Measurements from ENCODE around the gene CALU. TPM values are rescaled to one million over a fixed set of nuclear protein-coding genes. Genes with fewer than 3 reads are reported as not detected.

Gene CALU
- total and polyA plus RNA-seq, 10 of the 15 experiments (the other 5 are each of a cell fraction or from before 2014, with no cell fraction given) = 31.2 to 75.6 (median 42.1) TPM

- no peak for TF ChIP-seq ZBTB11 (CRISPR knock-in tag; IDR thresholded peaks at IDR 0.05)
These were observed 35.8 kb downstream of the CALU start (continued) for GRCh38 chr7:128774921-128775320.

- RAD21 ChIA-PET (ENCODE audit: unreplicated experiment) = no interaction called here
- FAIRE-seq (no peak), DNase-seq (ENCODE audit: low read depth, low spot score) (no peak), ATAC-seq (no peak)
- no peak within 1 kb of the TSS for H3K4me2 ChIP-seq (ENCODE audit: control insufficient read depth, insufficient read depth)
- WGBS (ENCODE audit: insufficient coverage, insufficient replicate concordance, low lambda C conversion rate, missing lambda C conversion rate) = 100% methylated on average over 3 of the region's 4 CpGs
- H3K36me3 ChIP-seq (ENCODE audit: control insufficient read depth in 2 of 2, insufficient read depth in 2 of 2, low read length in 1 of 2) = peaks cover 0 to 6% of the 10 kb centered on the region in 2 experiments; a peak in 2 of 4 replicates
- no peak for TF ChIP-seq MXI1 (IDR thresholded peaks at IDR 0.05; ENCODE audit: low read depth, low read length)
- no peak for TF ChIP-seq RUNX3 (IDR thresholded peaks at IDR 0.05; ENCODE audit: low read length)
- no peak for TF ChIP-seq PML (IDR thresholded peaks at IDR 0.05; ENCODE audit: low read length)
- no peak for TF ChIP-seq EP300 (IDR thresholded peaks at IDR 0.05; ENCODE audit: borderline replicate concordance in 1 of 2, control insufficient read depth in 1 of 2, low read depth in 2 of 2, low read length in 2 of 2)
- H2AFZ ChIP-seq (ENCODE audit: control insufficient read depth, low read depth, low read length) = no peak within 1 kb of the TSS
- in situ Hi-C loops (cut with MboI) (no loop called here), intact Hi-C loops (cut with micrococcal nuclease; ENCODE audit: unreplicated experiment) (no loop called here)
- POLR2A ChIA-PET = no interaction called here
- CTCF ChIA-PET = no interaction called here
- H3K4me1 ChIP-seq (ENCODE audit: control insufficient read depth, insufficient read depth, low read length) = no peaks in the 10 kb centered on the region
- H3K4me3 ChIP-seq = no peak within 1 kb of the TSS
- H3K79me2 ChIP-seq (ENCODE audit: control insufficient read depth, insufficient read depth, low read length) = no peaks in the 10 kb centered on the region
- no TSS peak for BruUV-seq (replicated peaks)
- no peak within 1 kb of the TSS for H3K9ac ChIP-seq (ENCODE audit: control insufficient read depth, insufficient read depth, low read length)
- no peaks in the 10 kb centered on the region; the same call in 2 of the 3 replicates for H3K9me3 ChIP-seq (replicated peaks; ENCODE audit: control insufficient read depth, insufficient read depth, low read length)
- H3K27me3 ChIP-seq (replicated peaks in 1 of 2; ENCODE audit: control insufficient read depth in 2 of 2, insufficient read depth in 2 of 2, low read length in 1 of 2) = no peaks in the 10 kb centered on the region
- SMC1A ChIA-PET (ENCODE audit: uncharacterized antibody, unreplicated experiment) = no interaction called here
- no peaks in the 10 kb centered on the region for H4K20me1 ChIP-seq (ENCODE audit: control insufficient read depth, insufficient read depth)
- no peak within 1 kb of the TSS for H3K27ac ChIP-seq (ENCODE audit: control insufficient read depth, insufficient read depth)
These were observed 36.8 kb downstream of the CALU start, which contains the start of gene OPN1SW for GRCh38 chr7:128775744-128776474. Gene OPN1SW, minus strand, starts transcription at chr7:128775794. Its CDS starts 13 bp downstream, at chr7:128775781.
